ENCODE results near the gene KRTAP6-2.

DNA sequence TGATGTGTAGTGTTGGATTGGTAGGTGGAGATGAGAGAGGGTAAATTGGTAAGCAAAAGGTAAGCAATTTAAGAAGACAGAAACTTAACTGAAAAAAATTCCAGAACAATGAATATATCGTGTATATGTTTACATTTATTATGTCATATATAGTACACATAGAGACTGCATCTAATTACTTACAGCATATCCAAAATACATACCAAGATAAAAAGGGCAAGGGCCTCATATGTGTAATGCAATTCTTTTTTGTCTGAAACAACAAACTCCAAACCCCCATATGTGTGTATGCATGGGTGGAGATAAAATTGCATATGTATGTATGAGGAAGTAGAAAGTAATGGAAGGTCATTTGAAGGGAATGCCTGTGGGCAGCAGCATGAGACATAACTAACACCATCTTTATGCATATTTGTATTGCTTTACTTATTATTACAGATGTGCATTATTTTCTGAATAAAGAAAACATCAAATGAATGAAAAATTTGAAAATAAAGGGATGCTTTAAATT, 48.3 kb upstream of the KRTAP6-2 start:
- TF ChIP-seq, protein P1, sequence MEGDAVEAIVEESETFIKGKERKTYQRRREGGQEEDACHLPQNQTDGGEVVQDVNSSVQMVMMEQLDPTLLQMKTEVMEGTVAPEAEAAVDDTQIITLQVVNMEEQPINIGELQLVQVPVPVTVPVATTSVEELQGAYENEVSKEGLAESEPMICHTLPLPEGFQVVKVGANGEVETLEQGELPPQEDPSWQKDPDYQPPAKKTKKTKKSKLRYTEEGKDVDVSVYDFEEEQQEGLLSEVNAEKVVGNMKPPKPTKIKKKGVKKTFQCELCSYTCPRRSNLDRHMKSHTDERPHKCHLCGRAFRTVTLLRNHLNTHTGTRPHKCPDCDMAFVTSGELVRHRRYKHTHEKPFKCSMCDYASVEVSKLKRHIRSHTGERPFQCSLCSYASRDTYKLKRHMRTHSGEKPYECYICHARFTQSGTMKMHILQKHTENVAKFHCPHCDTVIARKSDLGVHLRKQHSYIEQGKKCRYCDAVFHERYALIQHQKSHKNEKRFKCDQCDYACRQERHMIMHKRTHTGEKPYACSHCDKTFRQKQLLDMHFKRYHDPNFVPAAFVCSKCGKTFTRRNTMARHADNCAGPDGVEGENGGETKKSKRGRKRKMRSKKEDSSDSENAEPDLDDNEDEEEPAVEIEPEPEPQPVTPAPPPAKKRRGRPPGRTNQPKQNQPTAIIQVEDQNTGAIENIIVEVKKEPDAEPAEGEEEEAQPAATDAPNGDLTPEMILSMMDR (IDR thresholded peaks at IDR 0.05): no peak
- TF ChIP-seq POLR2A (IDR thresholded peaks at IDR 0.05; ENCODE audit: low read depth): no peak

Data from esophagus muscularis mucosa (tissue), 3 donors.